DND-41 (cell line): Measurements from ENCODE around the gene RTN4RL1.

ENCODE experiments used
- EZH2 ChIP-seq: IDR thresholded peaks from 3 replicates; pipeline ENCODE4 v1.6.1; 2012; ENCODE audit warnings: borderline replicate concordance, low read depth, mild to moderate bottlenecking, moderate library complexity, low read length, inconsistent platforms; ENCODE audit not compliant: severe bottlenecking
- TF ChIP-seq, protein P1 (sequence below): IDR thresholded peaks from 2 replicates; pipeline ENCODE4 v1.5.1; 2012; ENCODE audit warnings: borderline replicate concordance, low read length, moderate library complexity, mild to moderate bottlenecking; ENCODE audit not compliant: poor library complexity, severe bottlenecking; ENCODE audit errors: extremely low read depth

DNA sequence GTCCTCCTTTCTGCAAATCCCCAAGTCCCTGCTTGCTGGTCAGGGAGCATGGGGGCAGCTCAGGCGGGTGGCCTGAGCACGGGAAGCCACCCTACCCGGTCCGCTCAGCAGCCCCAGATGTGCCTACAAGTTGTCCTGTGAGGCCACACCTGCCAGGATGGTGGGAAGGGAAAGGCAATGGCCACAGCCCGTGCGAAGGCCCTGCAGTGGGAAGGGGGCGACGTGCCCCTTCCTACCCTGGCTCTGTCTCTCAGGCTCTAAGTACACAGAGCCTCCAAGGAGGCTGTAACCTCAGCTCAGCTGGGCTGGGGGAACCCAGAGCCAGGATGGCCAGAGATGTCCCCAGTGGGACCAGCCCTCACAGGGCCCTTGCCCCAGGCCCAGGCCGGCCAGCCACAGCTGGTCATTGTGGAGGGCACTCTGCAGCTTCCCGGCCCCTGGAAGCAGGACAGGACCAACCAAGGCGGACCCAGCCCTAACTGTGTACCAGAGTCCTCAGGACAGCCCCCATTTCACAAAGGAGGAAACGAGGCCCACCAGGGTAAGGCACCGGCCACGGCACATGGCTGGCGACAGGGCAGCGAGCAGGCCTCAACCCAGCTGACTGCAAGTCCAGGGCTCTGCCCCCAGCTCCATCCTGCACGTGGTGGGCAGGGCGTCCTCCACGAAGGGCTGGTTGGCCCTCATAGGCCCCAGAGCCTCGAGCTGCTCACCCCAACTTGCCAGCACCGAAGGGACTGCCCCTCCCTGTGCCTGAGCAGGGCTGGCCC is 82.3 kb downstream of the RTN4RL1 start:
- TF ChIP-seq, protein P1, sequence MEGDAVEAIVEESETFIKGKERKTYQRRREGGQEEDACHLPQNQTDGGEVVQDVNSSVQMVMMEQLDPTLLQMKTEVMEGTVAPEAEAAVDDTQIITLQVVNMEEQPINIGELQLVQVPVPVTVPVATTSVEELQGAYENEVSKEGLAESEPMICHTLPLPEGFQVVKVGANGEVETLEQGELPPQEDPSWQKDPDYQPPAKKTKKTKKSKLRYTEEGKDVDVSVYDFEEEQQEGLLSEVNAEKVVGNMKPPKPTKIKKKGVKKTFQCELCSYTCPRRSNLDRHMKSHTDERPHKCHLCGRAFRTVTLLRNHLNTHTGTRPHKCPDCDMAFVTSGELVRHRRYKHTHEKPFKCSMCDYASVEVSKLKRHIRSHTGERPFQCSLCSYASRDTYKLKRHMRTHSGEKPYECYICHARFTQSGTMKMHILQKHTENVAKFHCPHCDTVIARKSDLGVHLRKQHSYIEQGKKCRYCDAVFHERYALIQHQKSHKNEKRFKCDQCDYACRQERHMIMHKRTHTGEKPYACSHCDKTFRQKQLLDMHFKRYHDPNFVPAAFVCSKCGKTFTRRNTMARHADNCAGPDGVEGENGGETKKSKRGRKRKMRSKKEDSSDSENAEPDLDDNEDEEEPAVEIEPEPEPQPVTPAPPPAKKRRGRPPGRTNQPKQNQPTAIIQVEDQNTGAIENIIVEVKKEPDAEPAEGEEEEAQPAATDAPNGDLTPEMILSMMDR: no peak
- TF ChIP-seq EZH2: no peak
